GM23338 (cell line): ENCODE results near the gene CD300H.

Experiments used
- CREB1 ChIP-seq: fragments of 250-450 bp; sonication (Bioruptor Pico); IDR thresholded peaks from 2 replicates; pipeline ENCODE4 v1.5.0; 2020; ENCODE audit warnings: low read depth, mild to moderate bottlenecking, moderate library complexity
- EZH2 ChIP-seq: fragments of 200-600 bp; sonication (generic); IDR thresholded peaks from one replicate; pipeline ENCODE4 v1.8.0; 2017; ENCODE audit warnings: antibody characterized with exemption, mild to moderate bottlenecking, low read depth; ENCODE audit not compliant: unreplicated experiment
- EZH2phosphoT487 ChIP-seq: fragments of 200-600 bp; sonication (generic); IDR thresholded peaks from one replicate; pipeline ENCODE4 v1.8.1; 2018; ENCODE audit warnings: antibody characterized with exemption; ENCODE audit not compliant: unreplicated experiment
- JUNB ChIP-seq: IDR thresholded peaks from one replicate; pipeline ENCODE4 v1.6.1; 2016; ENCODE audit warnings: antibody characterized with exemption; ENCODE audit not compliant: unreplicated experiment
- NANOG ChIP-seq: IDR thresholded peaks from 2 replicates; pipeline ENCODE4 v1.6.1; 2016; ENCODE audit warnings: antibody characterized with exemption, borderline replicate concordance
- POLR2AphosphoS5 ChIP-seq: IDR thresholded peaks from 2 replicates; pipeline ENCODE4 v1.6.1; 2016; ENCODE audit warnings: antibody characterized with exemption, low read depth
- STAT1 ChIP-seq: IDR thresholded peaks from one replicate; pipeline ENCODE4 v1.6.1; 2016; ENCODE audit warnings: antibody characterized with exemption; ENCODE audit not compliant: unreplicated experiment
- ZNF114 ChIP-seq: fragments of 250-450 bp; sonication (Bioruptor Pico); IDR thresholded peaks from 2 replicates; pipeline ENCODE4 v1.5.0; 2020; ENCODE audit warnings: mild to moderate bottlenecking, moderate library complexity
- ZNF331 ChIP-seq: fragments of 250-450 bp; sonication (Bioruptor Pico); IDR thresholded peaks from 2 replicates; pipeline ENCODE4 v1.5.0; 2020; ENCODE audit warnings: low read depth, mild to moderate bottlenecking, moderate library complexity
- TF ChIP-seq, protein P1 (sequence below), 2 experiments: fragments of 200-600 bp in 1 of 2; sonication (generic) in 1 of 2; conservative IDR thresholded peaks; 2 replicates each; pipeline versions ENCODE4 v1.5.1 to v1.6.1; 2016 to 2017; ENCODE audit warnings: antibody characterized with exemption in 2 of 2, low read depth in 2 of 2, mild to moderate bottlenecking in 2 of 2, moderate library complexity in 1 of 2
- TF ChIP-seq, protein P2 (sequence below): IDR thresholded peaks from 2 replicates; pipeline ENCODE4 v1.6.1; 2016; ENCODE audit warnings: antibody characterized with exemption
- TF ChIP-seq, protein P3 (sequence below): IDR thresholded peaks from one replicate; pipeline ENCODE4 v1.6.1; 2018; ENCODE audit warnings: antibody characterized with exemption; ENCODE audit not compliant: unreplicated experiment

DNA sequence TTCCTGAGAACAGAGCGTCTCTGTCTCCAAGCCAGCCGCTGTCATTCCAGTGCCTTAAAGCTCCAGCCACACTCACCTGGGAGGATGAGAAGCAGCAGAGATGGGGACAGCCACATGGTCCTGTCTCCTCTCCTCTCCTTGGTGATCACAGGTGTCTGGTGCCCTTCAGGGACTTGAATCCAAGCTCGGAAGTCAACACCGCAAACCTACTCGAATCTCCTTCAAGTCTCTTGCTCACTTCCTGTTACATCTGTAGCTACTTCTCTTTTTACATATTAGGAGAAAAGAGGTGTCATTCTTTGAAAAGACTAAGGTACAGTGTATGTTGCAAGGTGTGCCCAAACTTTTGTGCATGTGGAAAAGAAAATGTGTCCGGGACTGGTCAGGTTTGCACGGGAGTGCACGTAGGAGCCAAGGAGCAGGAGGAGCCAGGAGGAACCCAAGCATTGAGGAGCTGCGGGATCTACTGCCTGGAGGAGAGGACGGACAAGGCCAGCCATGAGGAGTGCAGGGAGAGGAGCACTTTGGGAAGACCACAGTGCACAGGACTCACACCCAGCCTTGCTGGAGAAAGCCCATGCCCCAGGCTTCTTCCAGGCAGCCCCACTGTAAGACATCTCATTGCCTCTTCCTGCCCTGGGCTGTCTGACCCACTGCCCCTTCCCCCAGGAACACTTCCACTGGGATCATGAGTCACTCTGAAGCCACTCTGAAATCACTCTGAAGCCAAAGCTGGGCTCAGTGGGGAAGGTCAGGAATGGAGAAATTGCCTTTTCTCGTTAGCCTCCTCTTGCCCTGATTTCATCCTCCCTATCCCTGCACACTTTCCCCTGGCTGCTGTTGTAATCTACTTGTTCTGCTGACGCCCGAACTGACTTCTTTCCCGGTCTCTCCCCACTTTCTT, 25.0 kb upstream of the CD300H start, which contains the start of gene CD300LD:
- TF ChIP-seq, protein P1, sequence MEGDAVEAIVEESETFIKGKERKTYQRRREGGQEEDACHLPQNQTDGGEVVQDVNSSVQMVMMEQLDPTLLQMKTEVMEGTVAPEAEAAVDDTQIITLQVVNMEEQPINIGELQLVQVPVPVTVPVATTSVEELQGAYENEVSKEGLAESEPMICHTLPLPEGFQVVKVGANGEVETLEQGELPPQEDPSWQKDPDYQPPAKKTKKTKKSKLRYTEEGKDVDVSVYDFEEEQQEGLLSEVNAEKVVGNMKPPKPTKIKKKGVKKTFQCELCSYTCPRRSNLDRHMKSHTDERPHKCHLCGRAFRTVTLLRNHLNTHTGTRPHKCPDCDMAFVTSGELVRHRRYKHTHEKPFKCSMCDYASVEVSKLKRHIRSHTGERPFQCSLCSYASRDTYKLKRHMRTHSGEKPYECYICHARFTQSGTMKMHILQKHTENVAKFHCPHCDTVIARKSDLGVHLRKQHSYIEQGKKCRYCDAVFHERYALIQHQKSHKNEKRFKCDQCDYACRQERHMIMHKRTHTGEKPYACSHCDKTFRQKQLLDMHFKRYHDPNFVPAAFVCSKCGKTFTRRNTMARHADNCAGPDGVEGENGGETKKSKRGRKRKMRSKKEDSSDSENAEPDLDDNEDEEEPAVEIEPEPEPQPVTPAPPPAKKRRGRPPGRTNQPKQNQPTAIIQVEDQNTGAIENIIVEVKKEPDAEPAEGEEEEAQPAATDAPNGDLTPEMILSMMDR (conservative IDR thresholded peaks at IDR 0.05; ENCODE audit: low read depth in 2 of 2) = no peak
- TF ChIP-seq EZH2 (no peak), EZH2phosphoT487 (no peak), JUNB (no peak), POLR2AphosphoS5 (no peak), STAT1 (no peak), CREB1 (no peak), NANOG (no peak), ZNF331 (no peak), ZNF114 (CRISPR knock-in tag) (no peak)
- TF ChIP-seq, protein P2, sequence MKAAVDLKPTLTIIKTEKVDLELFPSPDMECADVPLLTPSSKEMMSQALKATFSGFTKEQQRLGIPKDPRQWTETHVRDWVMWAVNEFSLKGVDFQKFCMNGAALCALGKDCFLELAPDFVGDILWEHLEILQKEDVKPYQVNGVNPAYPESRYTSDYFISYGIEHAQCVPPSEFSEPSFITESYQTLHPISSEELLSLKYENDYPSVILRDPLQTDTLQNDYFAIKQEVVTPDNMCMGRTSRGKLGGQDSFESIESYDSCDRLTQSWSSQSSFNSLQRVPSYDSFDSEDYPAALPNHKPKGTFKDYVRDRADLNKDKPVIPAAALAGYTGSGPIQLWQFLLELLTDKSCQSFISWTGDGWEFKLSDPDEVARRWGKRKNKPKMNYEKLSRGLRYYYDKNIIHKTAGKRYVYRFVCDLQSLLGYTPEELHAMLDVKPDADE = no peak
- TF ChIP-seq, protein P3, sequence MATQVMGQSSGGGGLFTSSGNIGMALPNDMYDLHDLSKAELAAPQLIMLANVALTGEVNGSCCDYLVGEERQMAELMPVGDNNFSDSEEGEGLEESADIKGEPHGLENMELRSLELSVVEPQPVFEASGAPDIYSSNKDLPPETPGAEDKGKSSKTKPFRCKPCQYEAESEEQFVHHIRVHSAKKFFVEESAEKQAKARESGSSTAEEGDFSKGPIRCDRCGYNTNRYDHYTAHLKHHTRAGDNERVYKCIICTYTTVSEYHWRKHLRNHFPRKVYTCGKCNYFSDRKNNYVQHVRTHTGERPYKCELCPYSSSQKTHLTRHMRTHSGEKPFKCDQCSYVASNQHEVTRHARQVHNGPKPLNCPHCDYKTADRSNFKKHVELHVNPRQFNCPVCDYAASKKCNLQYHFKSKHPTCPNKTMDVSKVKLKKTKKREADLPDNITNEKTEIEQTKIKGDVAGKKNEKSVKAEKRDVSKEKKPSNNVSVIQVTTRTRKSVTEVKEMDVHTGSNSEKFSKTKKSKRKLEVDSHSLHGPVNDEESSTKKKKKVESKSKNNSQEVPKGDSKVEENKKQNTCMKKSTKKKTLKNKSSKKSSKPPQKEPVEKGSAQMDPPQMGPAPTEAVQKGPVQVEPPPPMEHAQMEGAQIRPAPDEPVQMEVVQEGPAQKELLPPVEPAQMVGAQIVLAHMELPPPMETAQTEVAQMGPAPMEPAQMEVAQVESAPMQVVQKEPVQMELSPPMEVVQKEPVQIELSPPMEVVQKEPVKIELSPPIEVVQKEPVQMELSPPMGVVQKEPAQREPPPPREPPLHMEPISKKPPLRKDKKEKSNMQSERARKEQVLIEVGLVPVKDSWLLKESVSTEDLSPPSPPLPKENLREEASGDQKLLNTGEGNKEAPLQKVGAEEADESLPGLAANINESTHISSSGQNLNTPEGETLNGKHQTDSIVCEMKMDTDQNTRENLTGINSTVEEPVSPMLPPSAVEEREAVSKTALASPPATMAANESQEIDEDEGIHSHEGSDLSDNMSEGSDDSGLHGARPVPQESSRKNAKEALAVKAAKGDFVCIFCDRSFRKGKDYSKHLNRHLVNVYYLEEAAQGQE = no peak
